HepG2 (cell line): Measurements from ENCODE around the gene NEURL3. TPM values are rescaled to one million over a fixed set of nuclear protein-coding genes. Genes with fewer than 3 reads are reported as not detected.

Experiments
- CC2D1A ChIP-seq: sonication (generic); formaldehyde crosslinking; IDR thresholded peaks from 2 replicates; pipeline ENCODE4 v1.8.1; 2023; ENCODE audit warnings: mild to moderate bottlenecking, missing genetic modification reagents
- FOXA3 ChIP-seq: IDR thresholded peaks from 2 replicates; pipeline ENCODE4 v1.6.1; 2016; ENCODE audit warnings: missing genetic modification reagents, missing compliant biosample characterization
- FOXK1 ChIP-seq: sonication (generic); formaldehyde crosslinking; IDR thresholded peaks from 2 replicates; pipeline ENCODE4 v1.4.0; 2020; ENCODE audit warnings: low read depth, missing genetic modification reagents, borderline replicate concordance
- MED8 ChIP-seq: sonication (generic); formaldehyde crosslinking; IDR thresholded peaks from 2 replicates; pipeline ENCODE4 v1.8.1; 2023; ENCODE audit warnings: mild to moderate bottlenecking, missing genetic modification reagents; ENCODE audit not compliant: insufficient replicate concordance
- MIER2 ChIP-seq: IDR thresholded peaks from 2 replicates; pipeline ENCODE4 v1.6.1; 2016; ENCODE audit warnings: missing biosample characterization, missing genetic modification reagents
- NR3C1 ChIP-seq: sonication (generic); formaldehyde crosslinking; IDR thresholded peaks from 2 replicates; pipeline ENCODE4 v1.4.0; 2020; ENCODE audit warnings: missing genetic modification reagents
- SALL1 ChIP-seq: sonication (generic); formaldehyde crosslinking; IDR thresholded peaks from 2 replicates; pipeline ENCODE4 v1.8.0; 2022; ENCODE audit warnings: mild to moderate bottlenecking, missing genetic modification reagents
- SRSF9 ChIP-seq: fragments of 200-400 bp; formaldehyde crosslinking; IDR thresholded peaks from 2 replicates; pipeline ENCODE4 v1.6.1; 2018; ENCODE audit warnings: borderline replicate concordance, mild to moderate bottlenecking, low read depth, low read length; ENCODE audit not compliant: insufficient read depth, poor library complexity, severe bottlenecking
- TBX2 ChIP-seq: sonication (generic); formaldehyde crosslinking; IDR thresholded peaks from 2 replicates; pipeline ENCODE4 v1.5.0; 2020; ENCODE audit warnings: missing genetic modification reagents, mild to moderate bottlenecking, borderline replicate concordance
- TCF7 ChIP-seq: sonication (generic); IDR thresholded peaks from 2 replicates; pipeline ENCODE4 v1.6.1; 2016; ENCODE audit warnings: antibody characterized with exemption, low read depth
- TEAD3 ChIP-seq: optimal IDR thresholded peaks from 2 replicates; pipeline ENCODE3; 2016; ENCODE audit warnings: borderline replicate concordance
- ZKSCAN1 ChIP-seq: fragments of 150-350 bp; IDR thresholded peaks from 2 replicates; pipeline ENCODE4 v1.6.1; 2014; ENCODE audit warnings: low read length
- ZNF207 ChIP-seq: fragments of 450-650 bp; IDR thresholded peaks from 2 replicates; pipeline ENCODE4 v1.6.1; 2016; ENCODE audit warnings: antibody characterized with exemption, borderline replicate concordance
- ZNF224 ChIP-seq: sonication (generic); formaldehyde crosslinking; IDR thresholded peaks from 2 replicates; pipeline ENCODE4 v1.5.0; 2020; ENCODE audit warnings: mild to moderate bottlenecking, missing genetic modification reagents
- ZNF253 ChIP-seq: sonication (generic); formaldehyde crosslinking; IDR thresholded peaks from 2 replicates; pipeline ENCODE4 v1.8.0; 2022; ENCODE audit warnings: mild to moderate bottlenecking, missing genetic modification reagents, borderline replicate concordance
- ZNF264 ChIP-seq: sonication (generic); formaldehyde crosslinking; IDR thresholded peaks from 2 replicates; pipeline ENCODE4 v1.4.0; 2020; ENCODE audit warnings: missing genetic modification reagents
- ZNF431 ChIP-seq: sonication (generic); formaldehyde crosslinking; IDR thresholded peaks from 2 replicates; pipeline ENCODE4 v1.9.0; 2022; ENCODE audit warnings: missing genetic modification reagents, low read depth, mild to moderate bottlenecking, borderline replicate concordance
- ZNF546 ChIP-seq: sonication (generic); formaldehyde crosslinking; conservative IDR thresholded peaks from 2 replicates; pipeline ENCODE4 v1.8.1; 2023; ENCODE audit warnings: mild to moderate bottlenecking, missing genetic modification reagents
- ZNF607 ChIP-seq: sonication (generic); formaldehyde crosslinking; IDR thresholded peaks from 2 replicates; pipeline ENCODE4 v1.5.1; 2020; ENCODE audit warnings: missing genetic modification reagents, mild to moderate bottlenecking, borderline replicate concordance
- ZNF615 ChIP-seq: sonication (generic); formaldehyde crosslinking; IDR thresholded peaks from 2 replicates; pipeline ENCODE4 v1.5.0; 2020; ENCODE audit warnings: mild to moderate bottlenecking, missing genetic modification reagents, borderline replicate concordance
- ZNF780A ChIP-seq: sonication (generic); formaldehyde crosslinking; IDR thresholded peaks from 2 replicates; pipeline ENCODE4 v1.8.0; 2022; ENCODE audit warnings: mild to moderate bottlenecking, missing genetic modification reagents, moderate library complexity
- ZNF879 ChIP-seq: sonication (generic); formaldehyde crosslinking; IDR thresholded peaks from 2 replicates; pipeline ENCODE4 v1.8.1; 2023; ENCODE audit warnings: missing genetic modification reagents
- ZNF883 ChIP-seq: sonication (generic); formaldehyde crosslinking; IDR thresholded peaks from 2 replicates; pipeline ENCODE4 v1.5.1; 2020; ENCODE audit warnings: mild to moderate bottlenecking, missing genetic modification reagents; ENCODE audit errors: not compliant biosample characterization
- polyA plus RNA-seq, 8 experiments: library from polyadenylated mRNA; depleted of rRNA in 3 of 8; stranded (reverse) in 7 of 8; unstranded in 1 of 8; fragments of >200 nt; fragmentation: Illumina TruSeq in 4 of 8; extraction: Trizol in 4 of 8; gene quantifications; 2 replicates each; pipeline versions ENCODE4 v1.2.1 to v1.2.3, GENCODE V29; 2011 to 2016; ENCODE audit warnings: low read depth in 4 of 8, missing spikeins in 1 of 8, mixed read lengths in 1 of 8; ENCODE audit not compliant: insufficient read depth in 1 of 8
- total RNA-seq, 5 experiments: library from RNA; depleted of rRNA; stranded (reverse); fragments of >200 nt; fragmentation: Illumina TruSeq; extraction: Trizol; gene quantifications; 2 replicates each; pipeline ENCODE4 v1.2.3, GENCODE V29; 2016; ENCODE audit warnings: low read depth in 1 of 5
- TF ChIP-seq, protein P1 (sequence below): sonication (generic); formaldehyde crosslinking; IDR thresholded peaks from 2 replicates; pipeline ENCODE4 v1.4.0; 2020; ENCODE audit warnings: missing genetic modification reagents, borderline replicate concordance
- TF ChIP-seq, protein P2 (sequence below): sonication (generic); formaldehyde crosslinking; IDR thresholded peaks from 2 replicates; pipeline ENCODE4 v1.4.0; 2020; ENCODE audit warnings: missing genetic modification reagents
- TF ChIP-seq, protein P3 (sequence below): sonication (generic); formaldehyde crosslinking; IDR thresholded peaks from 2 replicates; pipeline ENCODE4 v1.5.1; 2020; ENCODE audit warnings: mild to moderate bottlenecking, missing genetic modification reagents, moderate library complexity

The NEURL3 gene
- total and polyA plus RNA-seq, 2 of the 13 experiments (the other 11 are each of a cell fraction or from before 2014, with no cell fraction given) = 0.16 to 1.2 TPM

DNA sequence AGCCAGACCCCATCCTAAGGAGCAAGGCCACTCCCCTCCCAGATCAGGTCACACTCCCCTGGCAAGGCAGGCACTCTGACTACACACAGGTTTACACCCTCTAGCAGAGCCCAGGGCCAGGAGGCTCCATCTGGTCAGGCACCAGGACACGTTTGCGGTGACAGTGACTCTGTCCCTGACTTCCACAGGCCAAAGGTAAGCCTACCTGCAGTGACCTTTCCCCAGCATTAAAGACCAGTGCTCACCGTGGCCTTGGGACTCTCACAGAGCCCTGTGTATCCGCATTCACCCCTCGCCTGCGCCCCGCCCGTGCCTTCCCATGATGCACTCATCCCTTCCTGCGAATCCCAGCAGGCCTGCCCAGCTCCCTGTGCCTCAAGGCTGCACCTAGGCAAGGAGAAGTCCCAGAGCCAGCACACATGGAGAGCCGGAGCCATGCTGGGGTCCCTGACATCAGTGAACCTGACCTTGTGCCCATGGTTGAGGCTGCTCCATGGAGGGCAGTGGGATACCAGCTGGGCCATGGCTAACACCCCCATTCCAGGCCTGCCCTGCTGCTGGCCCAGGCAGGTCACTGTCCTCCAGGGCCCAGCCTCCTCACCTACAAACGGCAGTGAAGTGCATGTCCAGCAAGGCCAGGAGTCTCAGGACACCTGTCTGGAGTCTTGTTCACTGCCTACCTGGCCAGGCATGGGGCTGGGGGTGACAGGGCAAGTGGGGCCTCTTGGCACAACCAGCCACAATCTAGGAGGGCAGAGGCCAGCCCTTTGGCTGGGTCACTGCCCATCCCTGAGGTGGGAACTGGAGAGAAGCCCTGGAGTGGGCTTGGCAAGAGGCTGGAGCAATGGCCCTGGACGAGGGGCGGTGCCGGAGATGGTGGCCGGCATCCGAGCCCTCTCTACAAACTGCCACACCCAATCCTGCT is 3.0 kb downstream of the NEURL3 start (continued):
- TF ChIP-seq, protein P1, sequence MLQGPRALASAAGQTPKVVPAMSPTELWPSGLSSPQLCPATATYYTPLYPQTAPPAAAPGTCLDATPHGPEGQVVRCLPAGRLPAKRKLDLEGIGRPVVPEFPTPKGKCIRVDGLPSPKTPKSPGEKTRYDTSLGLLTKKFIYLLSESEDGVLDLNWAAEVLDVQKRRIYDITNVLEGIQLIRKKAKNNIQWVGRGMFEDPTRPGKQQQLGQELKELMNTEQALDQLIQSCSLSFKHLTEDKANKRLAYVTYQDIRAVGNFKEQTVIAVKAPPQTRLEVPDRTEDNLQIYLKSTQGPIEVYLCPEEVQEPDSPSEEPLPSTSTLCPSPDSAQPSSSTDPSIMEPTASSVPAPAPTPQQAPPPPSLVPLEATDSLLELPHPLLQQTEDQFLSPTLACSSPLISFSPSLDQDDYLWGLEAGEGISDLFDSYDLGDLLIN (CRISPR knock-in tag) = peak; percentile 92; the same call in 1 of the 2 replicates
- TF ChIP-seq TEAD3 (peak; percentile 82), MIER2 (CRISPR knock-in tag) (no peak; the same call in 1 of the 2 replicates), TBX2 (CRISPR knock-in tag) (peak; percentile 72; the same call in 1 of the 2 replicates), ZNF883 (no peak), ZNF879 (CRISPR knock-in tag) (no peak), ZNF607 (CRISPR knock-in tag) (no peak), FOXA3 (CRISPR knock-in tag) (peak; percentile 44; the same call in 1 of the 2 replicates), TCF7 (no peak), SRSF9 (no peak), CC2D1A (CRISPR knock-in tag) (no peak), ZNF224 (CRISPR knock-in tag) (no peak), ZNF546 (CRISPR knock-in tag) (0 out of 2 replicates have a peak, but pooled peaks have one; percentile 82), NR3C1 (no peak), ZKSCAN1 (no peak), FOXK1 (CRISPR knock-in tag) (peak; percentile 30; the same call in 1 of the 2 replicates), ZNF780A (CRISPR knock-in tag) (no peak), ZNF253 (CRISPR knock-in tag) (no peak), ZNF431 (CRISPR knock-in tag) (peak; percentile 74; the same call in 1 of the 2 replicates), ZNF264 (CRISPR knock-in tag) (no peak), ZNF615 (CRISPR knock-in tag) (no peak), MED8 (CRISPR knock-in tag) (no peak), SALL1 (CRISPR knock-in tag) (peak; percentile 65; the same call in 1 of the 2 replicates), ZNF207 (no peak)
- TF ChIP-seq, protein P2, sequence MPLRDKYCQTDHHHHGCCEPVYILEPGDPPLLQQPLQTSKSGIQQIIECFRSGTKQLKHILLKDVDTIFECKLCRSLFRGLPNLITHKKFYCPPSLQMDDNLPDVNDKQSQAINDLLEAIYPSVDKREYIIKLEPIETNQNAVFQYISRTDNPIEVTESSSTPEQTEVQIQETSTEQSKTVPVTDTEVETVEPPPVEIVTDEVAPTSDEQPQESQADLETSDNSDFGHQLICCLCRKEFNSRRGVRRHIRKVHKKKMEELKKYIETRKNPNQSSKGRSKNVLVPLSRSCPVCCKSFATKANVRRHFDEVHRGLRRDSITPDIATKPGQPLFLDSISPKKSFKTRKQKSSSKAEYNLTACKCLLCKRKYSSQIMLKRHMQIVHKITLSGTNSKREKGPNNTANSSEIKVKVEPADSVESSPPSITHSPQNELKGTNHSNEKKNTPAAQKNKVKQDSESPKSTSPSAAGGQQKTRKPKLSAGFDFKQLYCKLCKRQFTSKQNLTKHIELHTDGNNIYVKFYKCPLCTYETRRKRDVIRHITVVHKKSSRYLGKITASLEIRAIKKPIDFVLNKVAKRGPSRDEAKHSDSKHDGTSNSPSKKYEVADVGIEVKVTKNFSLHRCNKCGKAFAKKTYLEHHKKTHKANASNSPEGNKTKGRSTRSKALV = no peak
- TF ChIP-seq, protein P3, sequence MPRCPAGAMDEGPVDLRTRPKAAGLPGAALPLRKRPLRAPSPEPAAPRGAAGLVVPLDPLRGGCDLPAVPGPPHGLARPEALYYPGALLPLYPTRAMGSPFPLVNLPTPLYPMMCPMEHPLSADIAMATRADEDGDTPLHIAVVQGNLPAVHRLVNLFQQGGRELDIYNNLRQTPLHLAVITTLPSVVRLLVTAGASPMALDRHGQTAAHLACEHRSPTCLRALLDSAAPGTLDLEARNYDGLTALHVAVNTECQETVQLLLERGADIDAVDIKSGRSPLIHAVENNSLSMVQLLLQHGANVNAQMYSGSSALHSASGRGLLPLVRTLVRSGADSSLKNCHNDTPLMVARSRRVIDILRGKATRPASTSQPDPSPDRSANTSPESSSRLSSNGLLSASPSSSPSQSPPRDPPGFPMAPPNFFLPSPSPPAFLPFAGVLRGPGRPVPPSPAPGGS (CRISPR knock-in tag) = no peak
